HEK293T (cell line): ENCODE results near the gene INPP4B.

ENCODE experiments used
- ARNT ChIP-seq: fragments of 450-650 bp; IDR thresholded peaks from 2 replicates; pipeline ENCODE4 v1.6.1; 2017; ENCODE audit warnings: mild to moderate bottlenecking
- CTBP1 ChIP-seq: fragments of 450-650 bp; IDR thresholded peaks from 2 replicates; pipeline ENCODE4 v1.6.1; 2016; ENCODE audit warnings: borderline replicate concordance
- FOXK2 ChIP-seq: fragments of 450-650 bp; IDR thresholded peaks from 2 replicates; pipeline ENCODE4 v1.6.1; 2016; ENCODE audit warnings: mild to moderate bottlenecking
- L3MBTL2 ChIP-seq: fragments of 450-650 bp; conservative IDR thresholded peaks from 2 replicates; pipeline ENCODE4 v1.6.1; 2016; ENCODE audit warnings: mild to moderate bottlenecking
- PKNOX1 ChIP-seq: fragments of 450-650 bp; IDR thresholded peaks from 2 replicates; pipeline ENCODE4 v1.6.1; 2016
- SP1 ChIP-seq: fragments of 450-650 bp; IDR thresholded peaks from 2 replicates; pipeline ENCODE4 v1.6.1; 2017
- SUZ12 ChIP-seq: fragments of 450-650 bp; IDR thresholded peaks from 2 replicates; pipeline ENCODE4 v1.6.1; 2016; ENCODE audit warnings: mild to moderate bottlenecking
- TARDBP ChIP-seq: fragments of 450-650 bp; IDR thresholded peaks from 2 replicates; pipeline ENCODE4 v1.6.1; 2016
- ZNF384 ChIP-seq: fragments of 450-650 bp; IDR thresholded peaks from 2 replicates; pipeline ENCODE4 v1.6.1; 2016

- TF ChIP-seq L3MBTL2 (no peak), SUZ12 (no peak), CTBP1 (no peak), PKNOX1 (no peak), SP1 (no peak), FOXK2 (no peak), ARNT (no peak), TARDBP (no peak), ZNF384 (no peak)
These were observed 67.7 kb downstream of the INPP4B start for GRCh38 chr4:142778430-142778829.
